Raji (cell line): Measurements from ENCODE around the gene SAMM50.

Experiments used
- POLR2A ChIP-seq: IDR thresholded peaks from 2 replicates; pipeline ENCODE4 v1.6.1; 2011; ENCODE audit warnings: low read depth, low read length, control low read depth; ENCODE audit not compliant: insufficient read depth

Gene SAMM50

GRCh38 chr22:43985532-43985931 lies 30.3 kb downstream of the SAMM50 start:
- no peak for TF ChIP-seq POLR2A

GRCh38 chr22:43988116-43988820 lies 33.0 kb downstream of the SAMM50 start:
- no peak for TF ChIP-seq POLR2A

- no peak for TF ChIP-seq POLR2A
These were observed 33.7 kb downstream of the SAMM50 start for GRCh38 chr22:43988960-43989359.

- TF ChIP-seq POLR2A: no peak
These were observed 34.8 kb downstream of the SAMM50 start for GRCh38 chr22:43990044-43990443.

- TF ChIP-seq POLR2A: no peak
These were observed 36.2 kb downstream of the SAMM50 start for GRCh38 chr22:43991316-43992020.

GRCh38 chr22:43992331-43992821 lies 37.1 kb downstream of the SAMM50 start:
- TF ChIP-seq POLR2A: no peak

GRCh38 chr22:43993072-43993760 lies 38.0 kb downstream of the SAMM50 start:
- no peak for TF ChIP-seq POLR2A

GRCh38 chr22:43994006-43994405 lies 38.8 kb downstream of the SAMM50 start:
- no peak for TF ChIP-seq POLR2A

GRCh38 chr22:43994416-43994815 lies 39.2 kb downstream of the SAMM50 start:
- no peak for TF ChIP-seq POLR2A

- TF ChIP-seq POLR2A: no peak
These were observed 39.9 kb downstream of the SAMM50 start for GRCh38 chr22:43995057-43995685.

GRCh38 chr22:43995798-43996169 lies 40.5 kb downstream of the SAMM50 start:
- no peak for TF ChIP-seq POLR2A

- no peak for TF ChIP-seq POLR2A
These were observed 41.1 kb downstream of the SAMM50 start for GRCh38 chr22:43996170-43996980.

- no peak for TF ChIP-seq POLR2A
These were observed 41.7 kb downstream of the SAMM50 start for GRCh38 chr22:43996981-43997265.

- TF ChIP-seq POLR2A: no peak
These were observed 43.5 kb downstream of the SAMM50 start for GRCh38 chr22:43998679-43999264.
